GM23248 (cell line): Measurements from ENCODE around the gene VCP.

Experiments used
- EZH2 ChIP-seq: fragments of 200-600 bp; sonication (generic); IDR thresholded peaks from 2 replicates; pipeline ENCODE4 v1.6.1; 2018; ENCODE audit warnings: antibody characterized with exemption, mild to moderate bottlenecking; ENCODE audit not compliant: insufficient read depth, poor library complexity, severe bottlenecking
- EZH2phosphoT487 ChIP-seq: fragments of 200-600 bp; sonication (generic); IDR thresholded peaks from 2 replicates; pipeline ENCODE4 v1.6.1; 2018; ENCODE audit warnings: antibody characterized with exemption, moderate library complexity, mild to moderate bottlenecking, low read depth; ENCODE audit not compliant: insufficient read depth

- TF ChIP-seq EZH2 (no peak), EZH2phosphoT487 (no peak)
These were observed 2.4 kb upstream of the VCP start for GRCh38 chr9:35074791-35075190.
